TTC549 (cell line): ENCODE data around the gene MT1A.
"Not testable (repeated sequence)": the region's sequence is repeated elsewhere in the genome, so short reads cannot be mapped to it uniquely, and the experiment has no call there.

ENCODE experiments used
- FAIRE-seq: peaks from 2 replicates; lab custom pipeline; 2012; peaks lifted over from hg19 to GRCh38; lab: Jason Lieb, UNC

MT1A gene

DNA sequence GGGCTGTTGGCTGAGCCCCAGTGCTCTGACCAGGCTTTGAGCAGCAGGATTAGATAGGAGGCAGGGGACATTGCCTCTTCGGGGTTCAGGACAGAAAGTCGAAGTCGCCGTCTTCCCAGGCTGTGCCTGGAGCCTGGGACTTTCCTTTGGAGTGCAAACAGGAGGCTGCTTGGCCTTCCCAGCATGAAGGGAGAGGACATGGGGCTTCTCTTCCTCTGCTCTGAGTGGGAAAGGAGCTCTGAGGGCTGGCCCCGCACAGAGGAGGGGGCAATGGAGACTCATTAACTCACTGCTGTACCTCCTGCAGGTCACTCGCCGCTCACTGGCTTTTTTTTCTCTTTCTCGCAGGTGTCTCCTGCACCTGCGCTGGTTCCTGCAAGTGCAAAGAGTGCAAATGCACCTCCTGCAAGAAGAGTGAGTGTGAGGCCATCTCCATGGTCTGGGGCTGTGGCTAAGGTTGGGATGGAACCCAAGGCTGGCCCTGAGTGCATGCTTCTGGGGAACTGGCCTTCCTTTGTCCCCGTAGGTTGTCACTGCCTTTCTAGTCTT lies 19.9 kb downstream of the MT1A start:
- FAIRE-seq = no peak

DNA sequence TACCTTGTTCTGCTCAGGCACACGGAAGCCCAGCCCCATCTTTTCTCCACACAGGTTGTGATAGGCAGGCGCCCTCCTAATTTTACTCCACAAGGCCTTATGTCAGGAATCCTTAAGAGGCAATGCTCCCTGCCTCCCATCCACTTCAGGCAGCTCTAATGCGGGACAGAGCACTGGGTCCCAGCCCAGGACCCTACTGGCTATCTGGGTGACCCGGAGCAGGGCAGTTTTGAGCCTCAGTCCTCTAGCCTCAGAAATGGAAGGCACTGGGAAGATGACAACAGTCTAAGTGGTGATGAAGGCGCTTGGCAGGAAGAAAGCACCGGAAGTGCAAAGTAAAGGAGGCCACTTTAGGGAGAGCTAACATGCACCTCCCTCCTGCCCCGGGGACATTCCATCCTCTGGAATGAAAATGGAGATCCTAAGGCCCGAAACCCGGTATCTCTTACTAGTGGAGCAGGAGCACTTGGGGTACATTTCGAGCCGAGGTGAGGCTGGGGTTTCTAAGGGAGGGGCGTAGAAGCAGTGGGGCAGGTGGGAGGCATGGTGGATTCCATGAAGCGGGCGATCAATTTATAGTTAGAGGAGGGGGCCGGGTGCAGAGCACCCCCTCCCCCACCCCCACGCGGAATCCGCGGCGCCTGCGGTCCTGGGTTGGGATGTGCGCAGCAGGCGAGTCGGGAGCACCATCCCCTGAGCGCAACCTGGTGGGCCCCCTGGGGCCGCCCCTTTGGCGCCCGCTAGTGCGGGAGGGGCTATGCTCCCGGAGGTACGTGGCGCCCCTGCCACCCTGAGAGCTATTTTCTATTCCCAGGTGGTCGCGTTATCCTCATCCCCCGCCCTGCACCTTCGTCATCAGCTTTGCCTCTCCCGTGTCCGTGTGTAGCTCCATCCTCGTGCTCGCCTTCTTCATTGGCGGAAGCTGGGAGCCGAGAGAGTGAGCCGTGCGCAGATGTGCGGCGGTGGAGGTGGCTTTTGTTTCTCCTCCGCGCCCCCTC lies 24.2 kb downstream of the MT1A start:
- no peak for FAIRE-seq

DNA sequence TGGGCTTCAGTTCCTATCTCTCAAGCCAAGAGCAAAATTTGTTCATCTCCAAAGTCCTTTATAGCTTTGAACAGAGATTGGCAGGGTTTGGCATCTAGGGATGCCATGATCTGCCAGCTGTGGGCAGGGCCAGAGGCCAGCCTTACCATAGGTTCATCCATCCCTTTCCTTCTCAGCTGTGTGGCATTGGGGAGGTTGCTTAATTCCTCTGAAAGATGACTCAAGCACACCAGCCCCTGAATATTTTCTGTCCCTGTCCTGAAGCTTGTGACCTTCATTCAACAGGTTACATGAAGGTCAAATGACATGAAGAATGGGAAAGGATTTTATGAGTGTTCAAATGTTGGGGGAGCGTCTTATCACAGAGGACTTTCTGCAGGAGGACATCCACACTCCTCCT lies 26.0 kb downstream of the MT1A start:
- no peak for FAIRE-seq

DNA sequence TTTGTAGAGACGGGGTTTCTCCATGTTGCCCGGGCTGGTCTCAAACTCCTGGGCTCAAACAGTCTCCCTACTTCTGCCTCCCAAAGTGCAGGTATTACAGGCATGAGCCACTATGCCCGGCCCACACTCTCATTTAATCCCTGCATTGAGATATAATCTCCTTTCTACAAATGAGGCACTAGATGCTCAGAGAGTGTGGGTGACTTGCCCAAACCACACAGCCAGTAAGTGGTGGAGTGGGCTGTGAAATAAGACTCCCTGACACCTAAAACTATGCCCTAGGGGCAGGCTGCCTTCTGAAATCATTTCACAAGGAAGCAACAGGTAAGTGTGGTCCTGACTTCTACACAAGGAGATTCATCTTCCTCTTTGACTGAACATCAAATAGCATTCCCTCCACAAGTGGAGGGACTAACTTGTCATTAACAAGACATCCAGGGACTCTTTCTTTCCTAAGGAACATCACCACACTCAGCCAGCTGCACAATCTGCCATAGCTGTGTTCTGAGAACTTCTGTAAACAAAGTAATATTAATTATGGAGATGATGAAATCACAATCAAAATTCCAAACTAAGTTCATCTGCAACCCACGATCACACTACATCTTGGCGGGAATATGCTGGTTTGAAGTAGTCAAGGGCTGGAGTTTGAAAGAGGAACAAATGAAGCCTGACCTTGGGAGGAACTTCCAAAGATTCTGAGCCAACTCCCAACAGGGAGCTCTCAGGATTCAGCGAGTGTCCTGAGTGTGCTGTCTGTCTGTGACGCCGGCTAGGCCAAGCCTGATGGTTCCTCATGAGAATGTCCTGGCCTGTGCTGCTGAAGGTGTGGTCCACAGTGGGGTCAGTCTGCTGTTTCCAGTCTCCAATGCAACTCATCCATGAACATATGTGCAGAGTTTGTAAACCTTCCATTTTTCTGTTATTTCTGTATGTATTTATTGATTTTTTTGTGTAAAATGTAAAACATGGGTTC lies 27.1 kb downstream of the MT1A start:
- not testable (repeated sequence) for FAIRE-seq

DNA sequence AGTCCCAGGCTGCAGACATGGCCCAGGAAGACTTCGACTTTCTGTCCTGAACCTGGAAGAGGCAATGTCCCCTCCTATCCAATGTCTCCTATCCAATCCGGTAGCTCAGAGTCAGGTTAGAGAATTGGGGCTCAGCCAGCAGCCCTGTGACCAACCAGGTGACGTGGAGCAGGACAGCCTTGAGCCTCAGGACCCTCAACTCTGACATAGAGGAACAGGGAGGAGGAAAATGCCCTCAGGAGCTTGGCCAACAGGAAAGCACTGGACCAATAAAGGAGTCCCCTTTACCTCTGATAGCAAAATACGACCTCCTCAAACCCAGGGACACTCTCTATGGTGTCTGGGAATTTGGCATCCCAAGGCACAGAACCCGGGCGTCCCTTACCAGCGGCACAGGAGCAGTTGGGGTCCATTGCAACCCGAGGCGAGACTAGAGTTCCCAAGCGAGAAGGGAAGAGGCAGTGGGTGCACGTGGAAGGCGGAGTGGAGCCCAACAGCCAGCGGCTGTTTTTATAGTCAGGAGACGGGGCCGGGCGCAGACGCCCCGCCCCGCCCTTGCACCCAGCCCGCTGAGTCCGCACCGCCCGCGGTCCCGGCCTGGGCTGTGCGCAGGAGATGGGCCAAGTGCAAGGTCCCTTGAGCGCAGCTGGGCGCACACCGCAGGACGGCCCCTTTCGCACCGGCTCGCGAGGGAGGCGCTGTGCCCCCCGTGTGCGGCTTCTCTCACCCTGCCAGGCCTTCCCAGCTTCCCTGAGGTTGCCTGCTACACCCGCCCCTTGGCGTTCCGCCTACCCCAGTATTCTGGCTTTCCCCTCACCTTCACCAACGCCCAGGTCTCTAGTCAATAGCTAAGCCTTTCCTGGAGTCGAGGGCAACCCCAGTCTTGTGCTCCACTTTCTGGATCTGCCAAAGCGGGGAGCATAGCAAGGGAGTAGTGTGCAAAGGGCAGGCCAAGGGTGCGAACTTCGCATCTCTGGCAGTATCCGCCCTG lies 29.4 kb downstream of the MT1A start, which contains the start of gene MT1G:
Gene MT1G, minus strand, starts transcription at position 485 of the 991 bp plus-strand sequence. Its CDS starts 72 bp downstream, at position 413.
- FAIRE-seq = no peak

DNA sequence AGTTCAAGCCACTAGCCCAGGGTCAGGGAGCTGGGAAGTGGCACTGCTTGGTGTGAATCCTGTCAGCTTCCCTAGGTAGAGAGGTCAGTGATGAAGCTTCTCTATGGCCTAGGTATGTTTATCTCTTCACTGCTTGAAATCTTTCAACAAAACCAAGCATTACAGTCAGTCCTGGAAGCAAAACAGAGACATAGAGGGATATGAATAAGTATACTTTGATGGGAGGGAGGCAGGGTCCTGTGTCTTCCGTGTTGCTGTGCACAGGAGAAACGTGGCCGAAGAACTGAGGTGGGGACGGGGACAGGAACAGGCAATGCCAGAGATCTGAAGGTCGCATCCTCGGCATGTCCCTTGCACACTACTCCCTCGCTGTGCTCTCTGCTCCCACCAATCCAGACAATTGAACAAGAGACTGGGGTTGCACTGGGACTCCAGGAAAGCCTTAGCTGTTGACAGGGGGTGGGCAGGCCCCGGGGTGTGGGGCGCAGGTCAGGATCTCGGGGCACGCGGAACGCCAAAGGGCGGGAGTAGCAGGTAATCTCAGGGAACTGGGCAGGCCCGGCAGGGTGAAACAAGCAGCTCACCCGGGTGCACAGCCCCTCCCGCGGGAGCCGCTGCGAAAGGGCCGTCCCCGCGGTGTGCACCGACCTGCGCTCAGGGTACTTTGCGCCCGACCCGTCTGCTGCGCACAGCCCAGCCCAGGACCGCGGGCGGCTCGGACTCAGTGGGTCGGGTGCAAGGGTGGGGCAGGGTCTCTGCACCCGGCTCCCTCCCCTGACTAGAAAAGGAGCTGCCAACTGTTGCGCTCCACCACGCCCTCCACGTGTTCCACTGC lies 30.8 kb downstream of the MT1A start, which contains the start of gene MT1H:
Gene MT1H, plus strand, starts transcription at position 810 of the 835 bp plus-strand sequence. CDS start 71 bp downstream, outside the sequence.
- FAIRE-seq = no peak

DNA sequence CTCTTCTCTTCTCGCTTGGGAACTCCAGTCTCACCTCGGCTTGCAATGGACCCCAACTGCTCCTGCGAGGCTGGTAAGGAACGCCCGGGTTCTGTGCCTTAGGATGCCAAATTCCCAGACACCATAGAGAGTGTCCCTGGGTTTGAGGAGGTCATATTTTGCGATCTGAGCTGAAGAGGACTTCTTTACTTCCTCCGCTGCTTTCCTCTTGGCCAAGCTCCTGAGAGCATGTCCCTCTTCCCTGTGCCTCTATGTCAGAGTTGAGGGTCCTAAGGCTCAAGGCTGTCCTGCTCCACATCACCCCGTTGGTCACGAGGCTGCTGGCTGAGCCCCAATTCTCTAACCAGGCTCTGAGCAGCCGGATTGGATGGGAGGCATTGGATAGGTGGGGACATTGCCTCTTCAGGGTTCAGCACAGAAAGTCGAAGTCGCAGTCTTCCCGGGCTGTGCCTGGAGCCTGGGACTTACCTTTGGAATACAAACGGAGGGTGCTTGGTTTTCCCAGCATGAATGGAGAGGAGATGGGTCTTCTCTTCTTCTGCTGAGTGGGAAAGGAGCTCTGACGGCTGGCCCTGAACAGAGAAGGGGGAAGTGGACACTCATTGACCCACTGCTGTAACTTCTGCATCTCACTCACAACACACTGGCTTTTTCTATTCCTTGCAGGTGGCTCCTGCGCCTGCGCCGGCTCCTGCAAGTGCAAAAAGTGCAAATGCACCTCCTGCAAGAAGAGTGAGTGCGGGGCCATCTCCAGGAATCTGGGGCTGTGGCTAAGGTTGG lies 31.6 kb downstream of the MT1A start:
- FAIRE-seq = no peak

DNA sequence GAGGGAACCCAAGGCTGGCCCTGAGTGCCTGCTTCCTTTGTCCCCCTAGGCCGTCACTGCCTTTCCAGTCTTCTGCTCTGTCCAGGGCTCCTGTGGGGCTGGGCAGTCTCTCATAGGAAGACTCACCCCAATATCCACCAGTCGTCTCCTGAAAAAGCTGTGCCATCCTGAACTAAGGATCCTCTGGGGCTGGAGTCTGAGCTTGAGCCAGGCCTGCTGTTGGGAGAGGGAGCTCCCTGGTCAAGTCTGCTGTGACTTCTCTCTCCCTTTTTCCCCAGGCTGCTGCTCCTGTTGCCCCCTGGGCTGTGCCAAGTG lies 32.1 kb downstream of the MT1A start:
- no peak for FAIRE-seq

DNA sequence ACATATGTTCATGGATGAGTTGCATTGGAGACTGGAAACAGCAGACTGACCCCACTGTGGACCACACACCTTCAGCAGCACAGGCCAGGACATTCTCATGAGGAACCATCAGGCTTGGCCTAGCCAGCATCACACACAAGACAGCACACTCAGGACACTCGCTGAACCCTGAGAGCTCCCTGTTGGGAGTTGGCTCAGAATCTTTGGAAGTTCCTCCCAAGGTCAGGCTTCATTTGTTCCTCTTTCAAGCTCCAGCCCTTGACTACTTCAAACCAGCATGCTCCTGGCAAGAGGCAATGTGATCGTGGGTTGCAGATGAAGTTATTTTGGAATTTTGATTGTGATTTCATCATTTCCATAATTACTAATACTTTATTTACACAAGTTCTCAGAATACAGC lies 33.2 kb downstream of the MT1A start:
- FAIRE-seq = not testable (repeated sequence)

DNA sequence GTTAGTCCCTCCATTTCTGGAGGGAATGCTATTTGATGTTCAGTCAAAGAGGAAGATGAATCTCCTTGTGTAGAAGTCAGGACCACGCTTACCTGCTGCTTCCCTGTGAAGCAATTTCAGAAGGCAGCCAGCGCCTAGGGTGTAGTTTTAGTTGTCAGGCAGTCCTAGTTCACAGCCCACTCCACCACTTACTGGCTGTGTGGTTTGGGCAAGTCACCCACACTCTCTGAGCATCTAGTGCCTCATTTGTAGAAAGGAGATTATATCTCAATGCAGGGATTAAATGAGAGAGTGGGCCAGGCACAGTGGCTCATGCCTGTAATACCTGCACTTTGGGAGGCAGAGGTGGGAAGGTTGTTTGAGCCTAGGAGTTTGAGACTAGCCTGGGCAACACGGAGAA lies 33.7 kb downstream of the MT1A start:
- FAIRE-seq = not testable (repeated sequence)

DNA sequence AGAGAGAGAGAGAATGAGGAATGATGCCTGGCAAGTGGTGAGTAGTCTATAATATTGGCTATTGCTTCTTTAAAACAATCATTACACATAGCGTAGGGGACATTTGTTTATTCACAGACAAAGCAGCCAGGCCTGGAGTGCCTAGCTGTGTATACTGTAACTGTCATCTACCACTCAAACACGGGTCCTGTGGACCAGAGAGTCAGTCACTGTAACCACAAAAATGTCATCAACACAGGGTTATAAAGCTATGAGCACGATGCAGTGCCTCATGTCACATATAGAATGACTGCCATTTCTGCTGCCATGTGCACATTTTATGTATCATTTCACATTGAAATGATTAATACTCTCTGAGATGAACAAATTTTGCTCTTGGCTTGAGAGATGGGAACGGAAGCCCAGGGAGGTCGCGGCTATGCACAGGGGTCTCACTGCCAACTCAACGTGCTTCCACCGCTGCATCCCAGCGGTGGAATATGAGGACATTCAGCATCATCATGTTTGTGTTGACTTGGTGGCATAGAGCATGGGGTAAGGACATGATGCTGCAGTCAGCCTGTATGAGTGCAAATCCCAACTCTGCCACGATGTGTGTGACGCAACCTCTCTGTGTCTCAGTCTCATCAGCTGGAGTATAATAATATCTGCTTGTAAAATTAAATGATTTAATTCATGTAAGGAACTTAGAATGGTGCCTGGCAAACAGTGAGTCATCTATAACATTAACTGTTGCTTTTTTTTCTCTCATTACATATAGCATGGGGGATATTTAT lies 34.5 kb downstream of the MT1A start:
- no peak for FAIRE-seq

DNA sequence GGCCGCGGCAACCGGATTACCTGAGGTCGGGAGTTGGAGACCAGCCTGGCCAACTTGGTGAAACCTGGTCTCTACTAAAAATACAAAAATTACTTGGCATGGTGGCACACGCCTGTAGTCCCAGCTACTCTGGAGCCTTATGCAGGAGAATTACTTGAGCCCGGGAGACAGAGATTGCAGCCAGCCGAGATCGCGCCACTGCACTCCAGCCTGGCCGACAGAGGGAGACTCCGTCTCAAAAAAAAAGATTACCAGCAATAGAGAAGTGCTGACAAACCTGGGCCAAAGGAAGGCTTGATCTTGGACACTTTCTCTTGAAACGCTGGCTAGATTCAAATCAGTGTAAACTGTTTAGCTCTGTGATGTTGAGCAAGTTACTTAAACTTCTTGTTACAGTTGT lies 35.5 kb downstream of the MT1A start:
- no peak for FAIRE-seq

DNA sequence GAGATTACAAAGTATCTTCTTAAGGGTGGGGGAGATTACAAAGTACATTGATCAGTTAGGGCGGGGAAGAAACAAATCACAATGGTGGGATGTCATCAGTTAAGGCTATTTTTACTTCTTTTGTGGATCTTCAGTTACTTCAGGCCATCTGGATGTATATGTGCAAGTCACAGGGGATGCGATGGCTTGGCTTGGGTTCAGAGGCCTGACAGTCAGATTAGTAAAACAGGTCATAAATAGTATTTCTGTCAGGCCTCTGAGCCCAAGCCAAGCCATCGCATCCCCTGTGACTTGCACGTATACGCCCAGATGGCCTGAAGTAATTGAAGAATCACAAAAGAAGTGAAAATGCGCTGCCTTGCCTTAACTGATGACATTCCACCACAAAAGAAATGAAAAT lies 36.1 kb downstream of the MT1A start:
- FAIRE-seq = not testable (repeated sequence)

DNA sequence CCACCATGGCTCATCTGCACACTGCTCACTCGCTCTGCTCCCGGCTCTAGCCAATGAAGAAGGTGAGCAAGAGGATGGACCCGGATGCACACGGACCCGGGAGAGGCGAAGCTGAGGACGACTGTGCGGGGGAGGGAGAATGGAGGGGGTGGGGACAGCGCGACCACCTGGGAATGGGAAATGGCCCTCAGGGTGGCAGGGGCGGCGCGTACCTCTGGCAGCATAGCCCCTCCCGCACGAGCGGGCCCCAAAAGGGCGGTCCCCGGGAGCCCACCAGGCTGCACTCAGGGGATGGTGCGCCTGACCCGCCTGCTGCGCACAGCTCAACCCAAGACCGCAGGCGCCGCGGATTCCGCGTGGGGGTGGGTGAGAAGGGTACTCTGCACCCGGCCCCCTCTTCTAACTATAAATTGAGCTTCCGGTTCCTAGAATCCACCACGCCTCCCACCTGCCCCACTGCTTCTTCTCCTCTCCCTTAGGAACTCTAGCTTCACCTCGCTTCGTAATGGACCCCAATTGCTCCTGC lies 37.3 kb downstream of the MT1A start:
- no peak for FAIRE-seq

DNA sequence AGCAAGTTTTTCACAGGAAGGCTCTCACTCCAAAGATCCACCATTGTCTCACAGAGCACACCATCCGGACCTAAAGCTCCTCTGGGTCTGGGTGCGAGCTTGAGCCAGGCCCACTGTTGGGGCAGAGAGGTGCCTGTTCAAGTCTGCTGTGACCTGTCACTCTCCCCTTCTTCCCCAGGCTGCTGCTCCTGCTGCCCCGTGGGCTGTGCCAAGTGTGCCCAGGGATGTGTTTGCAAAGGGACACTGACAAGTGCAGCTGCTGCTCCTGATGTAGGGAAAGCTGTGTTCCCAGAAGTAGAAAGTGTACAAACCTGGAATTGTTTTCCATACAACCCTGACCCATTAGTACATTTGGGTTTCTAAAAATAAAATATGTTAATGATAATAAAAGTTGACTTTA lies 39.0 kb downstream of the MT1A start:
- FAIRE-seq = no peak

DNA sequence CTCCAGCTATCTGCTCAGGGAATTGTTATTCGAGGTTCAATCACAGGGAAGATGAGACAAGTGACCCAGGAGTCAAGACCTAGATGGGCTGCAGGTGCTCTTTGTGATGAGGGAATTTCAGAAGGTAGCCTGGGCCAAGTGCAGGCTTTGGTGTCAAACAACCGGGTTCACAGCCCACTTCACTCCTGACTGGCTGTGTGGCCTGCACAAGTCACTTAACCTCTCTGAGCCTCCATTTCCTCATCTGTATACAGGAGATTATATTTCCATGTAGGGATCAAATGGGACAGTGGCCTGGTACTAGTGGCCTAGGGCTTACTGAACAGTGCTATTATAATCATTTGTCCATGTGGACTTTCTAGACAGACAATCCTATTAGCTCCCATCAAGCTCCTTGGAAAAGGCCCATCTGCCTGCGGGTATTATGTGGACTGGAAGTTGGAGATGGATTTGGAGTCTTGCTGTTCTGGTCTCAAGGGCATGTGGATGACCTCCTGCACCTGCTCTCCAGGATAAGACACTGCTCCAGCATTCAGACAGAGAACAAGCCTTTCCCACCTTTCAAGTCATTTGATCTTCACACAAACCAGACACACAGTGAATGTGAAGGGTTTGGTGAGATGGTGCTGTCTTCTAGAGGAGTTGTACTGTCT lies 40.7 kb downstream of the MT1A start:
- no peak for FAIRE-seq

DNA sequence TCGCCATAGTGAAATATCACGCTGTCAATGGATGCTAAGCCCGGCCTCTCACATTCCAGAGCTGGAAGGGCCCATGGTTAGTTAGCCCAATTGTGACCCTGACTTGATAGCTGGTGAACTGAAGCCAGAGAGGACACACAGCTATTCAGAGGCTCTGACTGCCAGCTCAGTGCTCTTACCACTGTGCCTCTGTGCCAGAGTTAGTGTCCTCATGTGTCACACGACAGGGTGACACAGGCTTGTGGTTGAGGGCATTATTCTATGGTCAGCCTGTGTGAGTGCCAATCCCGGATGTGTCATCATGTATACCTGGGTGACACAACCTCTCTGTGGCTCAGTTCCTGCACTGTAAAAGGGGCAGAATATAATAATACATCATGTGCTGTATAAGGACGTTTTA lies 41.4 kb downstream of the MT1A start:
- FAIRE-seq = no peak
